Ascending aorta (tissue), 2 donors: ENCODE data around the gene AFG3L2. TPM values are rescaled to one million over a fixed set of nuclear protein-coding genes. Genes with fewer than 3 reads are reported as not detected.

Source experiments
- DNase-seq, 2 donors: peaks; one replicate each; pipeline ENCODE4 v3.0.0-alpha.2; 2019; ENCODE audit warnings: low spot score in 2 of 2
- H3K27ac ChIP-seq, 2 donors: fragments of 200-600 bp; sonication (generic); one replicate each; pipeline ENCODE4 v1.5.1; 2016 to 2017; ENCODE audit warnings: mild to moderate bottlenecking in 1 of 2
- H3K27me3 ChIP-seq: fragments of 200-600 bp; sonication (generic); one replicate; pipeline ENCODE4 v1.5.1; 2017
- H3K36me3 ChIP-seq, 2 donors: fragments of 200-600 bp; sonication (generic); one replicate each; pipeline ENCODE4 v1.5.1; 2016
- H3K4me1 ChIP-seq, 2 donors: fragments of 200-600 bp; sonication (generic); one replicate each; pipeline ENCODE4 v1.5.1; 2016 to 2017; ENCODE audit warnings: mild to moderate bottlenecking in 1 of 2
- H3K4me3 ChIP-seq, 2 donors: fragments of 200-600 bp; sonication (generic); one replicate each; pipeline ENCODE4 v1.5.1; 2016 to 2017; ENCODE audit warnings: mild to moderate bottlenecking in 1 of 2
- H3K9me3 ChIP-seq, 2 donors: fragments of 200-600 bp; sonication (generic); one replicate each; pipeline ENCODE4 v1.5.1; 2016
- intact Hi-C: fragments of 100-400 bp; cut with DNase I; formaldehyde crosslinking; loops from one replicate; pipeline ENCODE4 v1.15.1; 2023
- total RNA-seq: library from RNA; depleted of rRNA; stranded (reverse); fragments of >200 nt; gene quantifications from one replicate; pipeline ENCODE4 v1.1.0, GENCODE V29; 2016
- TF ChIP-seq, protein P1 (sequence below), 3 experiments: fragments of 200-600 bp in 2 of 3; fragments of 450-650 bp in 1 of 3; sonication (generic) in 2 of 3; IDR thresholded peaks; one replicate each; pipeline ENCODE4 v1.5.1; 2016 to 2019; ENCODE audit warnings: antibody characterized with exemption in 3 of 3, mild to moderate bottlenecking in 1 of 3, moderate library complexity in 1 of 3

The AFG3L2 gene
- total RNA-seq, 1 donor from 2014 or later: 31.5 TPM

DNA sequence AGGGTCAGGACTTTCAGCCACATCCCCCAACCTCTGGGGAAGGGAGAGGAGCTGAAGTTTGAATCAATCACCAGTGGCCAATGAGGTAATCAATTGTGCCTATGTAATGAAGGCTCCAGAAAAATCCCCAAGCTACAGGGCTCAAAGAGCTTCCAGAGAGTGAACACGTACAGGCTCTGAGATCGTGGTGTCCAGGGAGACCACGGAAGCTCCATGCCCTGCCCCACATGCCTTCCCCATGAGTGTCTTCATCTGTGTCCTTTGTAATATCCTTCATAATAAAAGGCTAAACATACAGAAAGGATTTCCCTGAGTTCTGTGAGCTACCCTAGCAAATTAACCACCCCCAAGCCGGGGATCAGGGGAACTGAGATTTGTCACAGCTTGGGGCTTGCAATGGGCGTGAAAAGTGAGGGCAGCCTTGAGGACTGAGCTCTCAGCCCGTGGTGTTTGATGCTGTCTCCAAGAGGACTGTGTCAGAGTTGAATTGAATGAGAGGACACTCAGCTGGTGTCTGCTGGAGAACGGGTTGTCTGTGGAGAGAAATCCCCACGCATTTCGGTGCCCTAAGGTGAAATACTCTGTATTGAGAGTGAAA is 94.5 kb downstream of the AFG3L2 start:
- no peaks in the 10 kb centered on the region for H3K27me3 ChIP-seq
- DNase-seq: no peak
- H3K9me3 ChIP-seq: no peaks in the 10 kb centered on the region
- H3K4me1 ChIP-seq: peaks cover 3 to 18% of the 10 kb centered on the region in 2 donors
- H3K4me3 ChIP-seq: no peak overlapping the region
- intact Hi-C loops: loop anchor here (10.0 kb wide), 1 partner anchor 1222 kb away; no protein-coding TSS in a partner anchor
- TF ChIP-seq, protein P1, sequence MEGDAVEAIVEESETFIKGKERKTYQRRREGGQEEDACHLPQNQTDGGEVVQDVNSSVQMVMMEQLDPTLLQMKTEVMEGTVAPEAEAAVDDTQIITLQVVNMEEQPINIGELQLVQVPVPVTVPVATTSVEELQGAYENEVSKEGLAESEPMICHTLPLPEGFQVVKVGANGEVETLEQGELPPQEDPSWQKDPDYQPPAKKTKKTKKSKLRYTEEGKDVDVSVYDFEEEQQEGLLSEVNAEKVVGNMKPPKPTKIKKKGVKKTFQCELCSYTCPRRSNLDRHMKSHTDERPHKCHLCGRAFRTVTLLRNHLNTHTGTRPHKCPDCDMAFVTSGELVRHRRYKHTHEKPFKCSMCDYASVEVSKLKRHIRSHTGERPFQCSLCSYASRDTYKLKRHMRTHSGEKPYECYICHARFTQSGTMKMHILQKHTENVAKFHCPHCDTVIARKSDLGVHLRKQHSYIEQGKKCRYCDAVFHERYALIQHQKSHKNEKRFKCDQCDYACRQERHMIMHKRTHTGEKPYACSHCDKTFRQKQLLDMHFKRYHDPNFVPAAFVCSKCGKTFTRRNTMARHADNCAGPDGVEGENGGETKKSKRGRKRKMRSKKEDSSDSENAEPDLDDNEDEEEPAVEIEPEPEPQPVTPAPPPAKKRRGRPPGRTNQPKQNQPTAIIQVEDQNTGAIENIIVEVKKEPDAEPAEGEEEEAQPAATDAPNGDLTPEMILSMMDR (IDR thresholded peaks at IDR 0.05): no peak
- peak overlapping the region in 1 of 2 donors; percentile 59 for H3K27ac ChIP-seq
- no peaks in the 10 kb centered on the region for H3K36me3 ChIP-seq

DNA sequence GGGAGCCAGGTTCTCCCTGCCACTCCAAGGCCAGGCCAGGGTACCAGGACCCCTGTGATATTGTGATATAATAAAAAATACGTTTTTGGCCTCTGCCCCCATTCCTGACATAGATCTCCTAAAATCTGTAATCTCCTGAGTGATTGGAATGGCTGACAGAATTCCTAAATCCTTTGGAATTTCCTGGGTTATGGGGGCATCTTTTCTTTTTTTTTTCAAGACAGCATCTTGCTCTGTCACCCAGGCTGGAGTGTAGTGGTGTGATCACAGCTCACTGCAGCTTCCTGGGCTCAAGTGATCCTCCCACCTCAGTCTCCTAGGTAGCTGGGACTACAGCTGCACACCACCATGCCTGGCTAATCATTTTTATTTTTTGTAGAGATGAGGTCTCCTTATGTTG is 95.2 kb downstream of the AFG3L2 start:
- Histone ChIP-seq H3K9me3 (no peaks in the 10 kb centered on the region), H3K4me1 (peaks cover 3 to 21% of the 10 kb centered on the region in 2 donors), H3K4me3 (no peak overlapping the region), H3K27ac (peak overlapping the region; percentile 35 to 59), H3K27me3 (no peaks in the 10 kb centered on the region), H3K36me3 (no peaks in the 10 kb centered on the region)
- TF ChIP-seq, protein P1 (IDR thresholded peaks at IDR 0.05): no peak
- intact Hi-C loops: loop anchor here (10.0 kb wide), 1 partner anchor 1223 kb away; no protein-coding TSS in a partner anchor
- no peak for DNase-seq

DNA sequence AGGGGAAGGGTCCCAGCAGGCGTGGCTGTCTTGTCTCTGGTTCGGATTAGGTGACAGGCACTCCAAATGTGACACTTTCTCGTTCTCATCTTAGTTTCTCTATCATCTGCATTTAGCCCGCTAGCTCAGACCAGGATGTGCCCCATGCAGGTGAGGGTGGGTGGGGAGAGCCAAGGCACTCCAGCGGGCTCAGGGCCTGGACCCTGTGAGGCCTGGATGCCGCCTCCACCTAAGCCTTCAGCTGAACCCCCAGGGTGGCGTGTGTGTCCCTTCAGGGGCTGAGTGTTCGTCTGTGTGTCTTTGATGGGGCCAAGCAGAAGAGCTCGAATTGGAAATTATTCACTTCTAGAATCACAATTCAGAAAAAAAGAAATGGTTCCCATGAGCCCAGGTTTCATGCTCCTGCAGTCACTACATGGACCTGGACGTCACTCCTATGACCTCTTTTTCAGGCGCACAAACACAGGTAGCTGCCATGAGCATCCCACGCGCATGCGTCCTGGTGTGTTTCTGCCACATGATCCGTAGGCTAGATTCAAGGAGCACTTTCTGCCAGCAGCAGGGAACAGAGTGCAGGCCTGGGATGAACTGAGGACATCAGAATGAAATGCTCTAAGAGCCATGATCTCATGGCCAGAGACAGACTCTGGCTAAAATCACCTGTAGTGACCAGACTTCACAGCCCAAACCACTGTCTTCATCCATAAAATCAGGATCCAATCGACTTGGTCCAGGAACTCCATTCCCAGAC is 97.1 kb downstream of the AFG3L2 start:
- no peak for DNase-seq
- Histone ChIP-seq H3K27me3 (no peaks in the 10 kb centered on the region), H3K4me3 (peak overlapping the region; percentile 38 to 66), H3K9me3 (no peaks in the 10 kb centered on the region), H3K27ac (peak overlapping the region; percentile 95 to 99), H3K36me3 (no peaks in the 10 kb centered on the region), H3K4me1 (peaks cover 3 to 21% of the 10 kb centered on the region in 2 donors)
- TF ChIP-seq, protein P1 (IDR thresholded peaks at IDR 0.05): no peak
- intact Hi-C loops: loop anchor here (1.0 to 10.0 kb wide), 5 partner anchors 7 to 1225 kb away; partner anchors contain the start of genes AFG3L2 and TUBB6

Other genes starting within 250 kb of the AFG3L2 start
- gene CIDEA, start 122.9 kb downstream of the AFG3L2 start, total RNA-seq: not detected
- 800 TPM for gene TUBB6, start 69.0 kb downstream of the AFG3L2 start, total RNA-seq
- not detected for gene PRELID3A, start 30.7 kb upstream of the AFG3L2 start, total RNA-seq